ENCODE results near the gene ANKRD36B. TPM values are rescaled to one million over a fixed set of nuclear protein-coding genes. Genes with fewer than 3 reads are reported as not detected.
A peak's percentile ranks its signal among the peaks of the same experiment; 100 is the strongest.
"Not testable (repeated sequence)": the region's sequence is repeated elsewhere in the genome, so short reads cannot be mapped to it uniquely, and the experiment has no call there.

The ANKRD36B gene
- total RNA-seq (81.3 and 90.2 TPM in 2 replicates), polyA plus RNA-seq (7.8 and 13.0 TPM in 2 replicates), polyA minus RNA-seq (33.8 and 64.0 TPM in 2 replicates)
- total RNA-seq (2013), result 57.3 TPM

DNA sequence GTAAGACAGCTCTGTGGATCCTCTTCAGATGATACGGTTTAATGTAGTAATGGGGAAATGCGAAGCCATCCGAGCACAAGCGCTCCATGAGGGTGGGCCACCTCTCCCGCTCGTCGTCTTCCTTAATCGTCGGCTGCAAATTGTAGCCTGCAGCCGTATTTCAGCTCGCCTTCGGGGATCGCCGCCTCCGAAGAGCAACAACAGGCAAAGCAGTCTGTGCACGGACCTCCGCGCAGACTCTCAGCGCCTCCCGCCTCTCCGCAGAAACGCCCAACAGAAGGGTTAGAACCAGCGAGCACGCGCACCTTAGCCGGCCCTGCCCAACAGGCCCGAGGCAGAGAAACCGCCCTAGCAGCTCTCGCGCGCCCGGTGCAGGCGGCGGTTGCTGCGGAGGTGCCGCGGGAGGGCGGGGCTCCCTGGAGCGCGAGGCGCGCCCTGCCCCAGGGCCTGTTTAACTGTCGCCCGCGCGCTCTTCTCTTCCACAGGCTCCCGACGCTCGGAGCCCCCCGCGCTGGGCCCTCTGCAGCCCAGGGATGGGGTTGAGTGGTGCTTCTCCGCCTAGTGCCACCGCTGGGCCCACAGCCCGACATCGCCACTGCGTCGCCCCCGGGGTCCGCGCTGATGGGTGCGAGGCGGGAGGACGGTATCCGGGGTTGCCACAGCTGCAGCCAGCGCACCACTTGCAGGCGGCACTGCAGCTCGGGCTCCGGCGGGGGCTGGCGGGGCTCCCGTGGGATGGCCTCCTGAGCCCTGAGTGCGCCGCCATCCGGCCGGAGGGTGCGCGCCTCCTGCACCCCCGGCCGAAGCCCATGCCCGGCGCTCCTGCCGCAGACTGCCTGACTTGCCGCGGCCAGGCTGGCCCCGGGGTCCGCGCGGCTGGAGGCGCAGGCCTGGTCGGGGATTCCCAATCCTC, at the start of gene ANKRD36B:
Gene ANKRD36B, minus strand, starts transcription at position 280 of the 913 bp plus-strand sequence. Its CDS starts 192 bp downstream, at position 88.
- Histone ChIP-seq H3K9ac (ENCODE audit: low read length) (peak within 1 kb of the TSS; percentile 72), H3K4me3 (ENCODE audit: control extremely low read depth in 1 of 5, extremely low read depth in 1 of 5, insufficient read depth in 1 of 5, low read depth in 2 of 5, low read length in 4 of 5) (peak within 1 kb of the TSS; percentile 59 to 68 (median 65)), H2AFZ (ENCODE audit: insufficient read depth, low read depth, low read length, poor library complexity, severe bottlenecking) (peak within 1 kb of the TSS; percentile 93), H3K4me2 (replicated peaks; ENCODE audit: low read depth, low read length, poor library complexity, severe bottlenecking) (peak within 1 kb of the TSS; percentile 78), H3K27ac (ENCODE audit: low read length in 2 of 2) (peak within 1 kb of the TSS; percentile 72 to 78)
- H3K9me3 ChIP-seq (ENCODE audit: control extremely low read depth in 1 of 3, control insufficient read depth in 2 of 3, insufficient read depth in 1 of 3, low read length in 2 of 3); H4K20me1 ChIP-seq (ENCODE audit: control insufficient read depth, insufficient read depth, low read length, poor library complexity, severe bottlenecking); H3K4me1 Mint-ChIP-seq; H3K79me2 ChIP-seq (ENCODE audit: control insufficient read depth, insufficient read depth, low read length); H3K4me1 ChIP-seq (ENCODE audit: control insufficient read depth in 2 of 2, insufficient read depth in 2 of 2, low read length in 2 of 2); H3K36me3 ChIP-seq (replicated peaks in 1 of 2; ENCODE audit: control extremely low read depth in 1 of 2, control insufficient read depth in 1 of 2, extremely low read depth in 1 of 2, insufficient read depth in 2 of 2, low read length in 1 of 2); H3K27me3 ChIP-seq (replicated peaks in 1 of 4; ENCODE audit: control extremely low read depth in 1 of 4, control insufficient read depth in 3 of 4, insufficient read depth in 4 of 4, low read length in 3 of 4); H3K9me3 Mint-ChIP-seq (ENCODE audit: insufficient read depth); H3K27me3 Mint-ChIP-seq: not testable (repeated sequence)
- POLR2A ChIA-PET, result interaction anchor here (0.7 to 1.3 kb wide), 4 partner anchors 56 to 214 kb away, joined by 3 to 7 read pairs (median 4); partner anchors contain the start of gene COX5B
- Mint-ChIP-seq H3K4me3 (peak within 1 kb of the TSS; percentile 100), H3K27ac (peak within 1 kb of the TSS; percentile 100)
- peak; percentile 80 for DNase-seq
- intact Hi-C loops (cut with micrococcal nuclease), result loop anchor here (1.0 to 10.0 kb wide), 3 partner anchors 74 to 795 kb away; partner anchors contain the start of gene ACTR1B
- 0% methylated on average over 19 of the region's 90 CpGs for WGBS (ENCODE audit: insufficient coverage)
- peak; percentile 75 for ATAC-seq (ENCODE audit: low read depth)
- CTCF ChIA-PET, result interaction anchor here (0.9 to 4.5 kb wide), 16 partner anchors 54 to 795 kb away, joined by 4 to 164 read pairs (median 4); partner anchors contain the start of genes ACTR1B and COX5B

GRCh38 chr2:97626049-97626430, 36.4 kb upstream of the ANKRD36B start:
- CTCF ChIA-PET, H3K27ac Mint-ChIP-seq, POLR2A ChIA-PET: not testable (repeated sequence)

DNA sequence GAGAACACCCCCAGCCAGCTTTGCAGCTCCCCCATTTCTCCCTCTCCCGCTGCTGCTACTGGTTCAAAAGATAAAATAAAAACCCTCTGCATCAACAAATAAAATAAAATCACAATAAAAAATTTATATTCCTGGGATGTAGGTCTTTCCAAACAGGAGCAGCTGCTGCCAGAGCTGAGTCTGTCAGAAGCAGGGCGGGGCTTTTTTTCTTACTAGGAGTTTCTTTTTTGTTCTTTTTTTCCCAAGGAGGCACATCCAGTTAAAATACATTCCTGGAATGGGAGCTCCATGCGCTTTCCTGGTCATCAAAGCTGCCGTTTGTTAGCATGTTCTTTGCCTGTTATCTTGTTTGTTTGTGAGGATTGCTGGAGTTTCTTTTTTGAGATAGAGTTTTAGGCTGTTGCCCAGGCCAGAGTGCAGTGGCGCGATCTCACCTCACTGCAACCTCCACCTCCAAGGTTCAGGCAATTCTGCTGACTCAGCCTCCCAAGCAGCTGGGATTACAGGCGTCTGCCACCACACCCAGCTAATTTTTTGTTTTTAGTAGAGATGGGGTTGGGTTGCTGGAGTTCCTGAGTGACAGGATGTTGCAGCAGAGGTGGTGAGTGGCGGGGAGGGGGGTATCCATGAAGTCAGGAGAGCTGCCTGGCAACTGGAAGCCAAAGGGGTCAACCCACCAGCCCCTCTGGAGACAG, 35.8 kb upstream of the ANKRD36B start:
- H3K4me3 Mint-ChIP-seq; CTCF ChIA-PET; H3K27me3 ChIP-seq (replicated peaks in 1 of 4; ENCODE audit: control extremely low read depth in 1 of 4, control insufficient read depth in 3 of 4, insufficient read depth in 4 of 4, low read length in 3 of 4); H4K20me1 ChIP-seq (ENCODE audit: control insufficient read depth, insufficient read depth, low read length, poor library complexity, severe bottlenecking); intact Hi-C loops (cut with micrococcal nuclease); H3K4me3 ChIP-seq (ENCODE audit: control extremely low read depth in 1 of 5, extremely low read depth in 1 of 5, insufficient read depth in 1 of 5, low read depth in 2 of 5, low read length in 4 of 5); ATAC-seq (ENCODE audit: low read depth); H3K9me3 ChIP-seq (ENCODE audit: control extremely low read depth in 1 of 3, control insufficient read depth in 2 of 3, insufficient read depth in 1 of 3, low read length in 2 of 3); DNase-seq; H2AFZ ChIP-seq (ENCODE audit: insufficient read depth, low read depth, low read length, poor library complexity, severe bottlenecking); H3K36me3 ChIP-seq (replicated peaks in 1 of 2; ENCODE audit: control extremely low read depth in 1 of 2, control insufficient read depth in 1 of 2, extremely low read depth in 1 of 2, insufficient read depth in 2 of 2, low read length in 1 of 2); H3K4me1 ChIP-seq (ENCODE audit: control insufficient read depth in 2 of 2, insufficient read depth in 2 of 2, low read length in 2 of 2); H3K79me2 ChIP-seq (ENCODE audit: control insufficient read depth, insufficient read depth, low read length); H3K9me3 Mint-ChIP-seq (ENCODE audit: insufficient read depth); POLR2A ChIA-PET; H3K27ac Mint-ChIP-seq; H3K4me1 Mint-ChIP-seq; H3K9ac ChIP-seq (ENCODE audit: low read length); H3K4me2 ChIP-seq (replicated peaks; ENCODE audit: low read depth, low read length, poor library complexity, severe bottlenecking); H3K27ac ChIP-seq (ENCODE audit: low read length in 2 of 2): not testable (repeated sequence)
- 33% methylated on average over 1 of the region's 8 CpGs for WGBS (ENCODE audit: insufficient coverage)
- peaks cover 10% of the 10 kb centered on the region for H3K27me3 Mint-ChIP-seq

More at GRCh38 chr2:97626049-97626430, 36.4 kb upstream of the ANKRD36B start:
- H3K79me2 ChIP-seq (ENCODE audit: control insufficient read depth, insufficient read depth, low read length); ATAC-seq (ENCODE audit: low read depth); H3K27ac ChIP-seq (ENCODE audit: low read length in 2 of 2); H3K4me3 ChIP-seq (ENCODE audit: control extremely low read depth in 1 of 5, extremely low read depth in 1 of 5, insufficient read depth in 1 of 5, low read depth in 2 of 5, low read length in 4 of 5); DNase-seq; H4K20me1 ChIP-seq (ENCODE audit: control insufficient read depth, insufficient read depth, low read length, poor library complexity, severe bottlenecking); H3K9me3 ChIP-seq (ENCODE audit: control extremely low read depth in 1 of 3, control insufficient read depth in 2 of 3, insufficient read depth in 1 of 3, low read length in 2 of 3); H3K27me3 ChIP-seq (replicated peaks in 1 of 4; ENCODE audit: control extremely low read depth in 1 of 4, control insufficient read depth in 3 of 4, insufficient read depth in 4 of 4, low read length in 3 of 4); H3K4me1 Mint-ChIP-seq; H3K9ac ChIP-seq (ENCODE audit: low read length); H3K9me3 Mint-ChIP-seq (ENCODE audit: insufficient read depth); intact Hi-C loops (cut with micrococcal nuclease); H3K4me1 ChIP-seq (ENCODE audit: control insufficient read depth in 2 of 2, insufficient read depth in 2 of 2, low read length in 2 of 2); H2AFZ ChIP-seq (ENCODE audit: insufficient read depth, low read depth, low read length, poor library complexity, severe bottlenecking); H3K4me3 Mint-ChIP-seq; H3K36me3 ChIP-seq (replicated peaks in 1 of 2; ENCODE audit: control extremely low read depth in 1 of 2, control insufficient read depth in 1 of 2, extremely low read depth in 1 of 2, insufficient read depth in 2 of 2, low read length in 1 of 2); H3K4me2 ChIP-seq (replicated peaks; ENCODE audit: low read depth, low read length, poor library complexity, severe bottlenecking): not testable (repeated sequence)
- WGBS (ENCODE audit: insufficient coverage), result 79% methylated on average over 8 of the region's 8 CpGs
- peaks cover 11% of the 10 kb centered on the region for H3K27me3 Mint-ChIP-seq
